CD14-positive monocyte (primary cell): ENCODE data around the gene OPN1SW. TPM values are rescaled to one million over a fixed set of nuclear protein-coding genes. Genes with fewer than 3 reads are reported as not detected.

Source experiments
- DNase-seq, 3 donors: peaks; one replicate each; pipeline ENCODE4 v3.0.0-alpha.2; 2011 to 2022
- H2AFZ ChIP-seq: 2 replicates; pipeline ENCODE4 v1.6.0; 2012; ENCODE audit warnings: mild to moderate bottlenecking, low read depth, low read length, inconsistent platforms; ENCODE audit not compliant: insufficient read depth, poor library complexity, severe bottlenecking
- H3K27ac ChIP-seq, 2 donors: 1 replicate in 1 of 2; 2 replicates in 1 of 2; pipeline ENCODE4 v1.5.1; 2012 to 2013; ENCODE audit warnings: low read length in 2 of 2, control low read depth in 1 of 2, inconsistent platforms in 1 of 2, low read depth in 1 of 2, mild to moderate bottlenecking in 1 of 2
- H3K27me3 ChIP-seq, 2 donors: one replicate each; pipeline versions ENCODE4 v1.6.0 to v1.6.1; 2011 to 2013; ENCODE audit warnings: low read length in 2 of 2; ENCODE audit not compliant: control insufficient read depth in 2 of 2, insufficient read depth in 2 of 2
- H3K36me3 ChIP-seq, 2 donors: replicated peaks in 1 of 2; 1 replicate in 1 of 2; 2 replicates in 1 of 2; pipeline versions ENCODE4 v1.5.1 to v1.6.1; 2012 to 2013; ENCODE audit warnings: low read length in 2 of 2, control low read depth in 1 of 2, inconsistent platforms in 1 of 2, mild to moderate bottlenecking in 1 of 2; ENCODE audit not compliant: insufficient read depth in 2 of 2, control insufficient read depth in 1 of 2
- H3K4me1 ChIP-seq, 2 donors: 1 replicate in 1 of 2; 2 replicates in 1 of 2; pipeline versions ENCODE4 v1.5.1 to v1.6.1; 2012 to 2013; ENCODE audit warnings: low read length in 2 of 2, control low read depth in 1 of 2, inconsistent platforms in 1 of 2, mild to moderate bottlenecking in 1 of 2, moderate library complexity in 1 of 2; ENCODE audit not compliant: insufficient read depth in 2 of 2, control insufficient read depth in 1 of 2
- H3K4me2 ChIP-seq: replicated peaks from 2 replicates; pipeline ENCODE3; 2012; ENCODE audit warnings: low read length, moderate library complexity, mild to moderate bottlenecking; ENCODE audit not compliant: poor library complexity, severe bottlenecking; ENCODE audit errors: extremely low read depth
- H3K4me3 ChIP-seq, 3 experiments: fragments of 200-600 bp in 1 of 3; sonication (generic) in 1 of 3; replicated peaks in 1 of 3; 1 replicate in 2 of 3; 2 replicates in 1 of 3; pipeline ENCODE4 v1.5.1; 2011 to 2013; ENCODE audit warnings: low read length in 3 of 3, mild to moderate bottlenecking in 3 of 3, control low read depth in 2 of 3, low read depth in 2 of 3, inconsistent platforms in 1 of 3, moderate library complexity in 1 of 3
- H3K79me2 ChIP-seq: 2 replicates; pipeline ENCODE4 v1.6.0; 2012; ENCODE audit warnings: mild to moderate bottlenecking, control low read depth, inconsistent platforms, low read length, moderate library complexity; ENCODE audit not compliant: insufficient read depth
- H3K9ac ChIP-seq: 2 replicates; pipeline ENCODE4 v1.6.0; 2017; ENCODE audit warnings: low read length, mild to moderate bottlenecking; ENCODE audit not compliant: insufficient read depth, poor library complexity, severe bottlenecking
- H3K9me3 ChIP-seq, 2 donors: replicated peaks in 1 of 2; 1 replicate in 1 of 2; 2 replicates in 1 of 2; pipeline versions ENCODE4 v1.5.1 to v1.6.1; 2012 to 2013; ENCODE audit warnings: low read length in 2 of 2, control low read depth in 1 of 2; ENCODE audit not compliant: control insufficient read depth in 1 of 2, insufficient read depth in 1 of 2
- H4K20me1 ChIP-seq: 2 replicates; pipeline ENCODE4 v1.6.0; 2012; ENCODE audit warnings: mild to moderate bottlenecking, low read length, control low read depth, moderate library complexity; ENCODE audit not compliant: insufficient read depth
- H3K27ac Mint-ChIP-seq, 7 donors: one replicate each; pipeline ENCODE4 v1.8.0; 2020; ENCODE audit warnings: mild to moderate bottlenecking in 7 of 7, mixed read lengths in 7 of 7, moderate library complexity in 6 of 7, inconsistent platforms in 2 of 7
- H3K27me3 Mint-ChIP-seq, 3 donors: one replicate each; pipeline ENCODE4 v1.8.0; 2021 to 2022; ENCODE audit warnings: low read depth in 3 of 3, mild to moderate bottlenecking in 3 of 3, mixed read lengths in 3 of 3, moderate library complexity in 3 of 3, inconsistent platforms in 1 of 3
- H3K36me3 Mint-ChIP-seq, 2 donors: one replicate each; pipeline ENCODE4 v1.8.0; 2020; ENCODE audit warnings: mixed read lengths in 2 of 2, inconsistent platforms in 1 of 2, mild to moderate bottlenecking in 1 of 2
- H3K4me1 Mint-ChIP-seq: one replicate; pipeline ENCODE4 v1.8.0; 2020; ENCODE audit warnings: mild to moderate bottlenecking, mixed read lengths
- H3K4me3 Mint-ChIP-seq, 2 donors: one replicate each; pipeline ENCODE4 v1.8.0; 2020; ENCODE audit warnings: mild to moderate bottlenecking in 2 of 2, mixed read lengths in 2 of 2, moderate library complexity in 1 of 2
- H3K9me3 Mint-ChIP-seq, 7 donors: one replicate each; pipeline ENCODE4 v1.8.0; 2020 to 2022; ENCODE audit warnings: mixed read lengths in 7 of 7, mild to moderate bottlenecking in 6 of 7, moderate library complexity in 6 of 7, inconsistent platforms in 2 of 7
- CTCF ChIP-seq: fragments of 200-600 bp; IDR thresholded peaks from one replicate; pipeline ENCODE4 v1.8.0; 2022; ENCODE audit warnings: antibody characterized with exemption, mild to moderate bottlenecking
- WGBS: methylation state at CpG from one replicate; pipeline ENCODE4 v1.1.5; 2013; ENCODE audit warnings: missing lambda C conversion rate; ENCODE audit not compliant: insufficient coverage; 5-methylcytosine and 5-hydroxymethylcytosine counted together
- intact Hi-C, 2 donors: fragments of 100-400 bp; cut with micrococcal nuclease; formaldehyde crosslinking; loops; one replicate each; pipeline versions ENCODE4 v1.15.0 to v1.15.1; 2023
- polyA plus RNA-seq, 3 donors: library from polyadenylated mRNA; depleted of rRNA in 1 of 3; unstranded in 2 of 3; stranded (reverse) in 1 of 3; fragments of 300-500 nt in 2 of 3; fragments of >200 nt in 1 of 3; fragmentation: Illumina TruSeq in 2 of 3; gene quantifications; 1 replicate in 2 of 3; 2 replicates in 1 of 3; pipeline ENCODE4 v1.2.3, GENCODE V29; 2012 to 2021

The OPN1SW gene
- polyA plus RNA-seq, 3 donors = not detected

- no peaks in the 10 kb centered on the region for H3K79me2 ChIP-seq
- peaks cover 0 to 8% (median 2%) of the 10 kb centered on the region in 7 donors for H3K9me3 Mint-ChIP-seq
- no peak overlapping the region for H2AFZ ChIP-seq
- H3K27me3 Mint-ChIP-seq = peaks cover 31 to 45% (median 44%) of the 10 kb centered on the region in 3 donors
- intact Hi-C loops = no loop called here
- H3K4me3 ChIP-seq = no peak overlapping the region
- H3K9ac ChIP-seq = no peak overlapping the region
- DNase-seq = no peak
- H3K4me3 Mint-ChIP-seq = peak overlapping the region; percentile 42 to 84
- H3K4me1 Mint-ChIP-seq = peaks cover 19% of the 10 kb centered on the region
- H3K27me3 ChIP-seq = peaks cover 15 to 42% of the 10 kb centered on the region in 2 donors
- WGBS = 52% methylated on average over 5 of the region's 10 CpGs
- no peaks in the 10 kb centered on the region for H4K20me1 ChIP-seq
- TF ChIP-seq CTCF = no peak
- H3K36me3 Mint-ChIP-seq = peaks cover 0 to 4% of the 10 kb centered on the region in 2 donors
- H3K9me3 ChIP-seq = no peaks in the 10 kb centered on the region
- H3K4me1 ChIP-seq = peaks cover 19 to 21% of the 10 kb centered on the region in 2 donors
- H3K4me2 ChIP-seq = no peak overlapping the region
- H3K27ac ChIP-seq = no peak overlapping the region
- H3K36me3 ChIP-seq = no peaks in the 10 kb centered on the region
- no peak overlapping the region for H3K27ac Mint-ChIP-seq
Measured at GRCh38 chr7:128792471-128793180, 17.0 kb upstream of the OPN1SW start.

GRCh38 chr7:128791972-128792327, 16.4 kb upstream of the OPN1SW start:
- no peaks in the 10 kb centered on the region for H3K9me3 ChIP-seq
- intact Hi-C loops = no loop called here
- H3K27ac Mint-ChIP-seq = no peak overlapping the region

More at GRCh38 chr7:128791972-128792327, 16.4 kb upstream of the OPN1SW start:
- Histone ChIP-seq H3K9ac (peak overlapping the region; percentile 57), H3K27me3 (peaks cover 15 to 42% of the 10 kb centered on the region in 2 donors), H2AFZ (peak overlapping the region; percentile 84), H3K36me3 (no peaks in the 10 kb centered on the region), H3K27ac (no peak overlapping the region), H4K20me1 (no peaks in the 10 kb centered on the region), H3K4me2 (peak overlapping the region; percentile 82), H3K79me2 (no peaks in the 10 kb centered on the region), H3K4me3 (peak overlapping the region; percentile 61 to 88 (median 81)), H3K4me1 (peaks cover 19 to 21% of the 10 kb centered on the region in 2 donors)
- WGBS = no CpG with 5 or more reads among the region's 9 CpGs
- Mint-ChIP-seq H3K27me3 (peaks cover 31 to 49% (median 45%) of the 10 kb centered on the region in 3 donors), H3K9me3 (peaks cover 0 to 8% (median 2%) of the 10 kb centered on the region in 7 donors), H3K36me3 (peaks cover 0 to 4% of the 10 kb centered on the region in 2 donors), H3K4me3 (peak overlapping the region; percentile 84 to 87), H3K4me1 (peaks cover 19% of the 10 kb centered on the region)
- DNase-seq = no peak
- no peak for TF ChIP-seq CTCF
